CD14-positive monocyte (primary cell): ENCODE measurements around the gene DMPK. TPM values are rescaled to one million over a fixed set of nuclear protein-coding genes. Genes with fewer than 3 reads are reported as not detected.
A peak's percentile ranks its signal among the peaks of the same experiment; 100 is the strongest.

ENCODE experiments used
- DNase-seq, 3 donors: peaks; one replicate each; pipeline ENCODE4 v3.0.0-alpha.2; 2011 to 2022
- H2AFZ ChIP-seq: 2 replicates; pipeline ENCODE4 v1.6.0; 2012; ENCODE audit warnings: mild to moderate bottlenecking, low read depth, low read length, inconsistent platforms; ENCODE audit not compliant: insufficient read depth, poor library complexity, severe bottlenecking
- H3K27ac ChIP-seq, 2 donors: 1 replicate in 1 of 2; 2 replicates in 1 of 2; pipeline ENCODE4 v1.5.1; 2012 to 2013; ENCODE audit warnings: low read length in 2 of 2, control low read depth in 1 of 2, inconsistent platforms in 1 of 2, low read depth in 1 of 2, mild to moderate bottlenecking in 1 of 2
- H3K27me3 ChIP-seq, 2 donors: one replicate each; pipeline versions ENCODE4 v1.6.0 to v1.6.1; 2011 to 2013; ENCODE audit warnings: low read length in 2 of 2; ENCODE audit not compliant: control insufficient read depth in 2 of 2, insufficient read depth in 2 of 2
- H3K36me3 ChIP-seq, 2 donors: replicated peaks in 1 of 2; 1 replicate in 1 of 2; 2 replicates in 1 of 2; pipeline versions ENCODE4 v1.5.1 to v1.6.1; 2012 to 2013; ENCODE audit warnings: low read length in 2 of 2, control low read depth in 1 of 2, inconsistent platforms in 1 of 2, mild to moderate bottlenecking in 1 of 2; ENCODE audit not compliant: insufficient read depth in 2 of 2, control insufficient read depth in 1 of 2
- H3K4me1 ChIP-seq, 2 donors: 1 replicate in 1 of 2; 2 replicates in 1 of 2; pipeline versions ENCODE4 v1.5.1 to v1.6.1; 2012 to 2013; ENCODE audit warnings: low read length in 2 of 2, control low read depth in 1 of 2, inconsistent platforms in 1 of 2, mild to moderate bottlenecking in 1 of 2, moderate library complexity in 1 of 2; ENCODE audit not compliant: insufficient read depth in 2 of 2, control insufficient read depth in 1 of 2
- H3K4me2 ChIP-seq: replicated peaks from 2 replicates; pipeline ENCODE3; 2012; ENCODE audit warnings: low read length, moderate library complexity, mild to moderate bottlenecking; ENCODE audit not compliant: poor library complexity, severe bottlenecking; ENCODE audit errors: extremely low read depth
- H3K4me3 ChIP-seq, 3 experiments: fragments of 200-600 bp in 1 of 3; sonication (generic) in 1 of 3; replicated peaks in 1 of 3; 1 replicate in 2 of 3; 2 replicates in 1 of 3; pipeline ENCODE4 v1.5.1; 2011 to 2013; ENCODE audit warnings: low read length in 3 of 3, mild to moderate bottlenecking in 3 of 3, control low read depth in 2 of 3, low read depth in 2 of 3, inconsistent platforms in 1 of 3, moderate library complexity in 1 of 3
- H3K79me2 ChIP-seq: 2 replicates; pipeline ENCODE4 v1.6.0; 2012; ENCODE audit warnings: mild to moderate bottlenecking, control low read depth, inconsistent platforms, low read length, moderate library complexity; ENCODE audit not compliant: insufficient read depth
- H3K9ac ChIP-seq: 2 replicates; pipeline ENCODE4 v1.6.0; 2017; ENCODE audit warnings: low read length, mild to moderate bottlenecking; ENCODE audit not compliant: insufficient read depth, poor library complexity, severe bottlenecking
- H3K9me3 ChIP-seq, 2 donors: replicated peaks in 1 of 2; 1 replicate in 1 of 2; 2 replicates in 1 of 2; pipeline versions ENCODE4 v1.5.1 to v1.6.1; 2012 to 2013; ENCODE audit warnings: low read length in 2 of 2, control low read depth in 1 of 2; ENCODE audit not compliant: control insufficient read depth in 1 of 2, insufficient read depth in 1 of 2
- H4K20me1 ChIP-seq: 2 replicates; pipeline ENCODE4 v1.6.0; 2012; ENCODE audit warnings: mild to moderate bottlenecking, low read length, control low read depth, moderate library complexity; ENCODE audit not compliant: insufficient read depth
- H3K27ac Mint-ChIP-seq, 7 donors: one replicate each; pipeline ENCODE4 v1.8.0; 2020; ENCODE audit warnings: mild to moderate bottlenecking in 7 of 7, mixed read lengths in 7 of 7, moderate library complexity in 6 of 7, inconsistent platforms in 2 of 7
- H3K27me3 Mint-ChIP-seq, 3 donors: one replicate each; pipeline ENCODE4 v1.8.0; 2021 to 2022; ENCODE audit warnings: low read depth in 3 of 3, mild to moderate bottlenecking in 3 of 3, mixed read lengths in 3 of 3, moderate library complexity in 3 of 3, inconsistent platforms in 1 of 3
- H3K36me3 Mint-ChIP-seq, 2 donors: one replicate each; pipeline ENCODE4 v1.8.0; 2020; ENCODE audit warnings: mixed read lengths in 2 of 2, inconsistent platforms in 1 of 2, mild to moderate bottlenecking in 1 of 2
- H3K4me1 Mint-ChIP-seq: one replicate; pipeline ENCODE4 v1.8.0; 2020; ENCODE audit warnings: mild to moderate bottlenecking, mixed read lengths
- H3K4me3 Mint-ChIP-seq, 2 donors: one replicate each; pipeline ENCODE4 v1.8.0; 2020; ENCODE audit warnings: mild to moderate bottlenecking in 2 of 2, mixed read lengths in 2 of 2, moderate library complexity in 1 of 2
- H3K9me3 Mint-ChIP-seq, 7 donors: one replicate each; pipeline ENCODE4 v1.8.0; 2020 to 2022; ENCODE audit warnings: mixed read lengths in 7 of 7, mild to moderate bottlenecking in 6 of 7, moderate library complexity in 6 of 7, inconsistent platforms in 2 of 7
- CTCF ChIP-seq: fragments of 200-600 bp; IDR thresholded peaks from one replicate; pipeline ENCODE4 v1.8.0; 2022; ENCODE audit warnings: antibody characterized with exemption, mild to moderate bottlenecking
- WGBS: methylation state at CpG from one replicate; pipeline ENCODE4 v1.1.5; 2013; ENCODE audit warnings: missing lambda C conversion rate; ENCODE audit not compliant: insufficient coverage; 5-methylcytosine and 5-hydroxymethylcytosine counted together
- intact Hi-C, 2 donors: fragments of 100-400 bp; cut with micrococcal nuclease; formaldehyde crosslinking; loops; one replicate each; pipeline versions ENCODE4 v1.15.0 to v1.15.1; 2023
- polyA plus RNA-seq, 3 donors: library from polyadenylated mRNA; depleted of rRNA in 1 of 3; unstranded in 2 of 3; stranded (reverse) in 1 of 3; fragments of 300-500 nt in 2 of 3; fragments of >200 nt in 1 of 3; fragmentation: Illumina TruSeq in 2 of 3; gene quantifications; 1 replicate in 2 of 3; 2 replicates in 1 of 3; pipeline ENCODE4 v1.2.3, GENCODE V29; 2012 to 2021

DMPK gene
- polyA plus RNA-seq, 3 donors, result 0.17 to 3.8 TPM; not detected in 1

GRCh38 chr19:45772130-45772840 is 10.0 kb downstream of the DMPK start:
- Histone ChIP-seq H3K9ac (no peak overlapping the region), H2AFZ (no peak overlapping the region)
- H3K4me3 Mint-ChIP-seq, result peak overlapping the region in 1 of 2 donors; percentile 81

More at GRCh38 chr19:45772130-45772840, 10.0 kb downstream of the DMPK start:
- DNase-seq, result no peak
- H3K9me3 ChIP-seq, result peaks cover 6 to 13% of the 10 kb centered on the region in 2 donors
- Mint-ChIP-seq H3K27ac (peak overlapping the region in 1 of 7 donors; percentile 10), H3K27me3 (peaks cover 74 to 99% (median 78%) of the 10 kb centered on the region in 3 donors), H3K36me3 (peaks cover 9 to 10% of the 10 kb centered on the region in 2 donors), H3K9me3 (peaks cover 0 to 29% (median 18%) of the 10 kb centered on the region in 7 donors), H3K4me1 (peaks cover 22% of the 10 kb centered on the region)
- no peak overlapping the region for H3K27ac ChIP-seq
- H3K4me3 ChIP-seq, result no peak overlapping the region
- H3K79me2 ChIP-seq, result no peaks in the 10 kb centered on the region
- H4K20me1 ChIP-seq, result peaks cover 57% of the 10 kb centered on the region
- peaks cover 59 to 85% of the 10 kb centered on the region in 2 donors for H3K27me3 ChIP-seq
- no peak overlapping the region for H3K4me2 ChIP-seq
- no peaks in the 10 kb centered on the region for H3K36me3 ChIP-seq
- intact Hi-C loops, result no loop called here
- H3K4me1 ChIP-seq, result peaks cover 27 to 35% of the 10 kb centered on the region in 2 donors
- no peak for TF ChIP-seq CTCF
- WGBS, result 42% methylated on average over 11 of the region's 14 CpGs
